D341Med (cell line): Measurements from ENCODE around the gene NKX2-4.
"Not testable (repeated sequence)": the region's sequence is repeated elsewhere in the genome, so short reads cannot be mapped to it uniquely, and the experiment has no call there.

Experiments used
- DNase-seq: peaks from one replicate; pipeline ENCODE4 v3.0.0; 2012; ENCODE audit warnings: low spot score

NKX2-4 gene

GRCh38 chr20:21393816-21394519, 3.4 kb downstream of the NKX2-4 start:
- DNase-seq = no peak

DNA sequence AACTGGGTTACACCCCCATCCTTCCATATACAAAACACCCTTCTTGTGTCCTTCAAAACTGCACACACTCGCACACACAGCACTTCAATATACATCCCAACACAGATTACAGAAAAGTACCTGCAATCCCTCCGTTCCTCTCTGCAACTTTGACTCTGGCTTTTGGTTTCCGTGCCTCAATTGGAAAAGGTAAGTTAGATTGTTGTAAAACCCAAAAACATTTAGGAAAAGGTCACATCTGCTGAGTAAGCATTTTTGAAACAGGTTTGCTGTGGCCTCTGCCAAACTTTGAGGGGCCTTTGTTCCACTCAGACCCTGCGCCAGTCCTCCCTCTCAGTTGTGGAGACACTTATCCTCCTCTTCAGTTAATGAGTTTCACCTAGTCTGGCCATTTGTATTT, 4.2 kb downstream of the NKX2-4 start:
- no peak for DNase-seq

DNA sequence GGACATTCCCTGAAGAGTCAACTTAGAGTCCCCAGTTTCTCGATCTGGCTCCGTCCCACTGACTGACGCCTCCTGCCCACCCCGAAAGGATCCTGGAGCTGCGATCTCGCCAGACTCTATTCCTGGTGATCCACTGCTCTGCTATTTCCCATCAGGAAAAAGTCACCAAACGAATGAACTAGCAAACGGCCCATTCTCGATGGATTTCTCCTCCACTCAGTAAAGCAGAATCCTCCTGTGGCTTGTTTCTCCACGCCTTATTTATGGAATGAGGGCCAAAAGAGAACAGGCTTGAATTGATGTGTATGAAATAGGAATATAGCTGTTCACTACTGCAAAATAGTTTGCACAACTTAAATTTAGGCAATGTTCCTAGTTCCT, 5.4 kb downstream of the NKX2-4 start:
- DNase-seq = no peak

DNA sequence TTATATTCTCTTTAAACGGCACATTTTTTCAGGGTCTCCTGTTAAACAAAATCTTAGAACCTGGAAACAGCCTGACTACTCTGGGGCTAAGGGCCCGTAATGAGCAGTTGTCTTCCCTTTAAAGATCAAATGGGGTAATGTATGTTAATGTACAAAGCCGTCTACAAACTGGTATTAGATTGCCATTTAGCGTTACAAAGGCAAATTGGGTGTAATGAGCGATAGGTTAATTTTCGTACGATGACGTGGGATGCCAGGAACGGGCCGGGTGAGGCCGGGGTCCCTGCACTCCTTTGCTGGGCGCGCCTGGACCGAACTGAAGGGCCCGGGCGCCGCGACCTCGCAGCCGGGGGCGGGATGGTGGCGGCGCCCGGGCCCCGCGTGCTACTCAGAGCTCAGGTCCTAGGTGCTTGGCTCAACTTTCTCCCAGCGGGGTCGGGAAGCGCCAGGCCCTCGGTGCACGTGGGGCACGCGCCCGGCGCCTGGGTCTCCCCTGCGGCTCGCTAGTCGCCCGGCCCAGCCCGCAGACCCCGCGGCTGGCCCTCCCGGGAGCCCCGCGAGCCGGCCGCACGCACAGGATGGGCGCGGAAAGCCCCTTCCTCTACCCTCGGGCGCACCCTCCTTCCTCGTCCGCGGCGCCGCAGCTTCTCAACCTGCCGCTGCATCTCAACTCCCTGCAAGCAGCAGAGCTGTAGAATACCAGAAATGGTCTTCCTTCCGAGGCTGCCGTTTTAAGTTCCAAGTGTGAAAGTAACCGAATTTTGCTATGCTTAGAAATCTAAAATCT, 5.9 kb downstream of the NKX2-4 start:
- peak; percentile 32 for DNase-seq

GRCh38 chr20:21390768-21391167, 6.6 kb downstream of the NKX2-4 start:
- no peak for DNase-seq

- no peak for DNase-seq
Measured at GRCh38 chr20:21389368-21389767, 8.0 kb downstream of the NKX2-4 start.

GRCh38 chr20:21388566-21388965, 8.8 kb downstream of the NKX2-4 start:
- DNase-seq = no peak

- no peak for DNase-seq
Measured at GRCh38 chr20:21387528-21387927, 9.8 kb downstream of the NKX2-4 start.

GRCh38 chr20:21386111-21386510, 11.2 kb downstream of the NKX2-4 start:
- DNase-seq = no peak

GRCh38 chr20:21384308-21384892, 12.9 kb downstream of the NKX2-4 start:
- DNase-seq = no peak

DNA sequence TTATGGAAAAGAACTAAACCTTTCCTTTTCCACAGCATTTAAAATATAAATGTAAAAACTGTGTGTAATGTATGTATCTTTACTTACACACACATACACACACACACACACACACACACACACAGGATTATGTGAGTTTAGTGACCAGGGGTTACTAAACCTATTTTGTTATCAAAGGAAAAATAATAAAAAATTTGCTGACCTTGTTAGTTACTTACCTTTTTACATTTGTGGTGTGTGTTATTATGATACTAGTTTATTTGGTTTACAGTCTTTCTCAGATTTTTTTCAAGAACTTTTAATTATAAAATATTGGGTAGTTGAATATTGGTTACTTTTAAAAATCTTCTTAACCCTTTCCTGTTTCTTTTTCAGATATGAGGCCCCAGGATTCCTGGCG, 15.7 kb downstream of the NKX2-4 start:
- no peak for DNase-seq

GRCh38 chr20:21380711-21381110, 16.6 kb downstream of the NKX2-4 start:
- DNase-seq = no peak

- no peak for DNase-seq
Measured at GRCh38 chr20:21378259-21378658, 19.1 kb downstream of the NKX2-4 start.

DNA sequence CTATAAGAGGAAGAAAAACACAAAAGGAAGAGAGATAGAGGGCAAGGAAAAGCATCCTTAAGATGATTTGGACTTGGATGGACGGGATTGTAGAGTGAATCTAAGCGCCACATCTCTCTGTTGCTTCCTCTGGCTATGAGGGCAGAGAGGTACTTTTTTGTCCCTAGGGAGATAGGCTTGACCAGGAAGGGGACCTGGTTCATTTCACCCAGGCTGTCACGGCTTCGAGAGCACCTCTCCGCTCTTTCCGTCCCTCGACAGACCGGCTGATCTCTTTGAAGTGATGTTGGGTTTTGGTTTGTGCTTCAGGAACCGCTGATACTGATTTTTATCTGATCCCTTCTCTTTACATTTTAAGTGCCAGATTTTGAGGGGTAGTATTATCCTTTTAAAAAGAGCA, 19.6 kb downstream of the NKX2-4 start:
- DNase-seq = no peak

GRCh38 chr20:21376626-21377025, 20.7 kb downstream of the NKX2-4 start:
- DNase-seq = no peak

DNA sequence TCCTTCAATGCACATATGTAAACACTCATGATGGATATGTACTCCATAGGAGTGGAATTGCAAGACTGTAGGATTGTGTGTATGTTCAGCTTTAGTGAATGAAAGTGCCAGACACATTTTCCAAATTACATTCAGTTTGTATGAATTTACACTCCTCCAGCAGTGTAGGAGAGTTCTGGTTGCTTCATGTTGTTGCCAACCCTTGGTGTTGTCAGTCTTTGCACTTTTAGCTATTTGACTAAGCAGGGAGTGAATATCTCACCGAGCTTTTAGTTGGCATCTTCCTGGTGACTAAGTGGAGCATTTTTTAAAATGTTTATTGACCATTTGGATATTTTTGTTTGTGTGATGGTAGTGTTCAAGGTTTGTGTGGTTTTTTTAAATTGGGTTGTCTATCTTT, 23.9 kb downstream of the NKX2-4 start:
- DNase-seq = no peak

- DNase-seq = no peak
Measured at GRCh38 chr20:21372016-21372415, 25.3 kb downstream of the NKX2-4 start.

- no peak for DNase-seq
Measured at GRCh38 chr20:21371193-21371592, 26.1 kb downstream of the NKX2-4 start.

DNA sequence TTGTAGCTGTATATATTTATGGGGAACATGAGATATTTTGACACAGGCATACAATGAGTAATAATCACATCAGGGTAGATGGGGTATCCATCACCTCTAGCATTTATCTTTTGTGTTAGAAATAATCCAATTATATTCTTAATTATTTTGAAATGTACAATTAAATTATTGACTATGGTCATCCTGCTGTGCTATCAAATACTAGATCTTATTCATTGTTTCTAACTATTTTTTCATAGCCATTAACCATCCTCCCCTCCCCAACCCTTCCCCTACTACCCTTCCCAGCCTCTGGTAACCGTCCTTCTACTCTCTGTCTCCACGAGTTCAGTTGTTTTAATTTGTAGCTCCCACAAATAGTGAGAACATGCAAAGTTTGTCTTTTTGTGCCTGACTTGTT, 28.5 kb downstream of the NKX2-4 start:
- no peak for DNase-seq

DNA sequence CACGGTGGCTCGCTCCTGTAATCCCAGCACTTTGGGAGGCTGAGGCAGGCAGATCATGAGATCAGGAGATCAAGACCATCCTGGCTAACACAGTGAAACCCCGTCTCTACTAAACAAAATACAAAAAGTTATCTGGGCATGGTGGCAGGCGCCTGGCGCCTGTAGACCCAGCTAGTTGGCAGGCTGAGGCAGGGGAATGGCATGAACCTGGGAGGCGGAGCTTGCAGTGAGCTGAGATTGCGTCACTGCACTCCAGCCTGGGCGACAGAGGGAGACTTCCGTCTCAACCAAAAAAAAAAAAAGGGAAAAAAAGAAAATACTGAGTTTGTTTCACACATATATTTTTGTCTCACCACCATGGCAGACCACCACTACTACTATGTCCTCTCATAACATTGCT, 31.1 kb downstream of the NKX2-4 start:
- DNase-seq = not testable (repeated sequence)

- DNase-seq = no peak
Measured at GRCh38 chr20:21365771-21366170, 31.6 kb downstream of the NKX2-4 start.

DNA sequence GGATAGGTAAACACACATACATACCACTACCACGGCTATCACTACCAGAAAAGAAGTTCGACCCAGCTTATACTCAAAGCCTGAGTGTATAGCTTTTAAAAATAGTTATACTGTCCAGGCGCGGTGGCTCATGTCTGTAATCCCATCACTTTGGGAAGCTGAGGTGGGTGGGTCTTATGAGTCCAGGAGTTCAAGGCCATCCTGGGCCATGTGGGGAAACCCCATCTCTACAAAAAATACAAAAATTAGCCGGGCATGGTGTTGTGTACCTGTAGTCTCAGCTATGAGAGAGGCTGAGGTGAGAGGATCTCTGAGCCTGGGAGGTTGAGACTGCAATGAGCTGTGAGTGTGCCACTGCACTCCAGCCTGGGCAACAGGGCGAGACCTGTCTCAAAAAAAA, 32.9 kb downstream of the NKX2-4 start:
- DNase-seq = no peak

GRCh38 chr20:21361266-21361665, 36.1 kb downstream of the NKX2-4 start:
- DNase-seq = no peak
